ENCODE measurements around the gene OGDH. TPM values are rescaled to one million over a fixed set of nuclear protein-coding genes. Genes with fewer than 3 reads are reported as not detected.
A peak's percentile ranks its signal among the peaks of the same experiment; 100 is the strongest.

OGDH gene
- total and polyA plus RNA-seq, 8 donors: 46.6 to 184 (median 56.1) TPM

DNA sequence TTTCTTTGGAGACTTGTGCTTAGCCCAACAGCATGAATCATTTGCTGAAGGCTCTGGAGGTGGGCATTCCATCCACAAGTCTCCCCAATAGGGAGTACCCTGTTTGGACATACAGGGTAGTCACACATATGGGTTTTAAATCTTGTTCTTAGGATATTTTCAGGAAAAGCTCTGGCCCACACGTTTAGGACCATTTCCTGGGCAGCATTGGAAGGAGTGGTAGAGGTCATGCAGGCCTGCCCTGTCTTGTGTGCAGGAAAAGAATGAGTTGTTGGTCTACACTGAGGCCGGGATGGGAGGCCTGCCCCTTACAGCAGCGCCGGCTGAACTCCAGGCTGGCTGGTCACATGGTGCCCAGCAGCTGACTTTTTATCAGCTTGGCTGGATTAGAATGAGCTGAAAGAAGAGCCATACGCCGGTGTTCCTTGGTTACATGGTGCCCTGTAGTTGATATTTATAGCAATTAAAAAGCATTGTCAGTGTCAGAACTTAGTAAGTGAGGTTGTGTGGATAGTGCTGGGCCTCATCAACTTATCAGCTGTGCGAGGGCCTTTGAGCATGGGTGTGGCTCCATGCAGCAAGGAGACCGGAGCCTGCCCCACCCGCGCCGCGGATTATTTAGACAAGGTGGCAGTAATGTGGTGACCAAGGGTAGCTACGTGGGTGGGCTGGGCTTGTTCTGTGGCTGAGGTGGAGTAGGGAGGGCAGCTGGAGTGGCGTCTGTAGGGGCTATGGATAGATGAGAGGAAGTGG, 28.6 kb downstream of the OGDH start:
- Histone ChIP-seq H3K4me3 (no peak overlapping the region), H3K36me3 (no peaks in the 10 kb centered on the region), H3K27me3 (no peaks in the 10 kb centered on the region), H3K9me3 (no peaks in the 10 kb centered on the region), H3K27ac (peak overlapping the region; percentile 63 to 74), H3K4me1 (peaks cover 72 to 99% of the 10 kb centered on the region in 2 donors)
- TF ChIP-seq, protein P1, sequence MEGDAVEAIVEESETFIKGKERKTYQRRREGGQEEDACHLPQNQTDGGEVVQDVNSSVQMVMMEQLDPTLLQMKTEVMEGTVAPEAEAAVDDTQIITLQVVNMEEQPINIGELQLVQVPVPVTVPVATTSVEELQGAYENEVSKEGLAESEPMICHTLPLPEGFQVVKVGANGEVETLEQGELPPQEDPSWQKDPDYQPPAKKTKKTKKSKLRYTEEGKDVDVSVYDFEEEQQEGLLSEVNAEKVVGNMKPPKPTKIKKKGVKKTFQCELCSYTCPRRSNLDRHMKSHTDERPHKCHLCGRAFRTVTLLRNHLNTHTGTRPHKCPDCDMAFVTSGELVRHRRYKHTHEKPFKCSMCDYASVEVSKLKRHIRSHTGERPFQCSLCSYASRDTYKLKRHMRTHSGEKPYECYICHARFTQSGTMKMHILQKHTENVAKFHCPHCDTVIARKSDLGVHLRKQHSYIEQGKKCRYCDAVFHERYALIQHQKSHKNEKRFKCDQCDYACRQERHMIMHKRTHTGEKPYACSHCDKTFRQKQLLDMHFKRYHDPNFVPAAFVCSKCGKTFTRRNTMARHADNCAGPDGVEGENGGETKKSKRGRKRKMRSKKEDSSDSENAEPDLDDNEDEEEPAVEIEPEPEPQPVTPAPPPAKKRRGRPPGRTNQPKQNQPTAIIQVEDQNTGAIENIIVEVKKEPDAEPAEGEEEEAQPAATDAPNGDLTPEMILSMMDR (IDR thresholded peaks at IDR 0.05): no peak
- intact Hi-C loops (cut with DNase I): no loop called here
- ATAC-seq: peak; percentile 11
- peak in 1 of 4 donors; percentile 59 for DNase-seq

DNA sequence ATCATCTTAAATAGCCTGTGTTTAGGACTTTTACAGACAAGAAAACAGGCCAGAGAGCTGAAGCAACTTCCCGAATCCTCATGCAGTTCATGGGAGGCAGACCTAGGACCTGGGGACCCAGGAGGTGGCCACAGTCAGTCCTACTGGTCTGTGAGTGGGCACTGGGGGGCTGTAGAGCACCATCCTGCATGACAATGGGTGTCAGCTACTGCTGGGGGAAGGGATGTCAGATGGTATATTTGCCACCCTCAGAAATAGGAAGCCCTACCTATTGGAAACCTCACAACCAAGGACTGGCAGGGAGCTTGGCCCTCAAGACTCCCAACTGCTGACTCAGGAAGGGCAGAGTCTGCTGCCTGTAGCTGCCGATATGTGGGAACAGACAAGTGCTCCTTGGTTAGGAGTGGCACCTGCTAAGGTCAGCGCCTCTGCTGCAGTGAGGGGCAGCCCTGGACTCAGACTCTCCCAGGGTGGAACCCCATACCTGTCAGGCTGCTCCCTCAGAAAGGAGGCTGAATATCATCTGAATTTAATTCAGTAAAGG, 29.7 kb downstream of the OGDH start:
- peak overlapping the region in 1 of 2 donors; percentile 94 for H3K27ac ChIP-seq
- ATAC-seq: peak; percentile 17
- TF ChIP-seq, protein P1 (IDR thresholded peaks at IDR 0.05): no peak
- no peak overlapping the region for H3K4me3 ChIP-seq
- H3K27me3 ChIP-seq: no peaks in the 10 kb centered on the region
- no peaks in the 10 kb centered on the region for H3K36me3 ChIP-seq
- H3K9me3 ChIP-seq: no peaks in the 10 kb centered on the region
- no peak for DNase-seq
- H3K4me1 ChIP-seq: peaks cover 71 to 99% of the 10 kb centered on the region in 2 donors
- intact Hi-C loops (cut with DNase I): no loop called here

DNA sequence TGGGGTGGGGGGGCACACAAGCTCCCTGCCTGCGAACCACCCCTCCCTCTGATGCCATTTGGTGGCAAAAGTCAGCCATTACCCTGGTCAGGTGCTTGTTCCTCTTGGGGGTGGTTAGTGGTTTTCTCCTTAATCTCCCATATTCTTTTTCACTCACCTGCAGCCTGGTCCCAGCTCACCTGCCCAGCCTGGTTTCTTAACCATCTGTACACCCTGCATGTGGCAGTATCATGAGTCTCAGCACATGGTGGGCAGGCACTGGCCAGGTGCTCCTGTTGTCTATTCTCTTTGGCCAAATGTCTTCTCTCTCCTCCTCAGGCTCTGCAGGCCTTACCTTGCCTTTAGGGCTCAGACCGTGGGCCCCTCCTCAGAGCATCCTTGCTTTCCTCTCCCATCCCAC, 30.5 kb downstream of the OGDH start:
- intact Hi-C loops (cut with DNase I): no loop called here
- no peak for ATAC-seq
- TF ChIP-seq, protein P1 (IDR thresholded peaks at IDR 0.05): no peak
- Histone ChIP-seq H3K27ac (peak overlapping the region in 1 of 2 donors; percentile 94), H3K36me3 (no peaks in the 10 kb centered on the region), H3K9me3 (no peaks in the 10 kb centered on the region), H3K4me3 (no peak overlapping the region), H3K27me3 (no peaks in the 10 kb centered on the region), H3K4me1 (peaks cover 64 to 98% of the 10 kb centered on the region in 2 donors)
- no peak for DNase-seq

DNA sequence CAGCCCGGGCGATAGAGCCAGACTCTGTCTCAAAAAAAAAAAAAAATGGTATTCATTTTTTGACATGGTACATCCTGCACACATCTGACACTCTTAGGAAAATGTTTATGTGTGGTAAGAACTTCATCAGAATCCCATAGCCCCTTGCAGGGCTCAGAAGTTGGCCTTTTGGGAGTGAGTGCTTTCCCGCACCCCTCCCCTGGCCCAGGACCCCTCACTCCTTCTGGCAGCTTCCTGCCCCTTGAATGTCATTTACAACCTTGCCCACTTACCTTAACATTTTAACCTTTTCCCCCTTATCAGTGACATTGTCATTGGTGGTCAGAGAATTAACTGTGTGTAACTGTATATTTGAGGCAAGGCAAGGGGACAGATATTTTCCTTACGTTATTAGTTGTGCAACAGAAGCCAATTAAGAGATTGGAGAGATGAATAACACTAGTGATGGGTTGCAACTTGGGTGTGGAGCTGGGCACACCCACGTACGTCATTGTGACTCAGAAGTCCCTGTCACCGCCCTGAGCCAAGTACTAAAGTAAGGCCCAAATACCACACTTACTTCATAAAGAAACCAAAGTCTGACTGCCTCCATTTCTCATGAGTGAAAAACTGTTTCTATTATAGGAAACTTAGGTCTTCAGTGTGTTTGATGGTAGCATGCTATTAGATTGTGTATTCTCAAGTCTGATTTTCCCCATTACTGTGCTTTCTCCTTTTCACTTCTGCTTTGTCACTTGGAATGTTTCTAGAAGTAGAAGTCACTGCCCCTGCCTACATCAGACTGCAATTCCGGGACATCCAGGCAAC, 31.6 kb downstream of the OGDH start:
- Histone ChIP-seq H3K4me1 (peaks cover 57 to 87% of the 10 kb centered on the region in 2 donors), H3K27ac (peak overlapping the region; percentile 84 to 94), H3K27me3 (no peaks in the 10 kb centered on the region), H3K9me3 (no peaks in the 10 kb centered on the region), H3K4me3 (no peak overlapping the region), H3K36me3 (no peaks in the 10 kb centered on the region)
- peak in 2 of 4 donors; percentile 71 to 80 for DNase-seq
- TF ChIP-seq, protein P1 (IDR thresholded peaks at IDR 0.05): no peak
- peak; percentile 32 for ATAC-seq
- intact Hi-C loops (cut with DNase I): no loop called here
